GM12864 (cell line): ENCODE results near the gene CDH13.

Experiments
- DNase-seq: peaks from one replicate; pipeline ENCODE4 v3.0.0-alpha.2; 2011; ENCODE audit warnings: low read depth
- H3K4me3 ChIP-seq: 2 replicates; pipeline ENCODE4 v1.5.1; 2011; ENCODE audit warnings: mild to moderate bottlenecking, low read depth, low read length, control low read depth
- CTCF ChIP-seq: IDR thresholded peaks from 2 replicates; pipeline ENCODE4 v1.5.1; 2011; ENCODE audit warnings: low read depth, mild to moderate bottlenecking, moderate library complexity, low read length, control low read depth, inconsistent platforms; ENCODE audit errors: missing control alignments

CDH13 gene

GRCh38 chr16:82755570-82756282 is 129.0 kb downstream of the CDH13 start:
- H3K4me3 ChIP-seq = no peak overlapping the region
- no peak for TF ChIP-seq CTCF
- DNase-seq = no peak

- no peak overlapping the region for H3K4me3 ChIP-seq
- no peak for TF ChIP-seq CTCF
- no peak for DNase-seq
Measured at GRCh38 chr16:82756283-82756599, 129.5 kb downstream of the CDH13 start.

- no peak overlapping the region for H3K4me3 ChIP-seq
- no peak for TF ChIP-seq CTCF
- DNase-seq = no peak
Measured at GRCh38 chr16:82758406-82758805, 131.6 kb downstream of the CDH13 start.

GRCh38 chr16:82758904-82759303 is 132.1 kb downstream of the CDH13 start:
- DNase-seq = no peak

GRCh38 chr16:82761236-82761635 is 134.5 kb downstream of the CDH13 start:
- DNase-seq = no peak
- TF ChIP-seq CTCF = no peak
- no peak overlapping the region for H3K4me3 ChIP-seq

More at GRCh38 chr16:82758904-82759303, 132.1 kb downstream of the CDH13 start:
- H3K4me3 ChIP-seq = no peak overlapping the region
- no peak for TF ChIP-seq CTCF

GRCh38 chr16:82761858-82762257 is 135.1 kb downstream of the CDH13 start:
- TF ChIP-seq CTCF = no peak
- no peak for DNase-seq
- H3K4me3 ChIP-seq = no peak overlapping the region

- H3K4me3 ChIP-seq = no peak overlapping the region
- no peak for DNase-seq
- no peak for TF ChIP-seq CTCF
Measured at GRCh38 chr16:82763371-82763770, 136.6 kb downstream of the CDH13 start.
